DMS79 treated with DMSO at 0.1 percent for 48 hours (cell line): ENCODE results near the gene OPRM1.
"Not testable (repeated sequence)": the region's sequence is repeated elsewhere in the genome, so short reads cannot be mapped to it uniquely, and the experiment has no call there.

ENCODE experiments used
- DNase-seq: peaks from one replicate; lab custom pipeline; 2025; lab: John Stamatoyannopoulos, UW

The OPRM1 gene

DNA sequence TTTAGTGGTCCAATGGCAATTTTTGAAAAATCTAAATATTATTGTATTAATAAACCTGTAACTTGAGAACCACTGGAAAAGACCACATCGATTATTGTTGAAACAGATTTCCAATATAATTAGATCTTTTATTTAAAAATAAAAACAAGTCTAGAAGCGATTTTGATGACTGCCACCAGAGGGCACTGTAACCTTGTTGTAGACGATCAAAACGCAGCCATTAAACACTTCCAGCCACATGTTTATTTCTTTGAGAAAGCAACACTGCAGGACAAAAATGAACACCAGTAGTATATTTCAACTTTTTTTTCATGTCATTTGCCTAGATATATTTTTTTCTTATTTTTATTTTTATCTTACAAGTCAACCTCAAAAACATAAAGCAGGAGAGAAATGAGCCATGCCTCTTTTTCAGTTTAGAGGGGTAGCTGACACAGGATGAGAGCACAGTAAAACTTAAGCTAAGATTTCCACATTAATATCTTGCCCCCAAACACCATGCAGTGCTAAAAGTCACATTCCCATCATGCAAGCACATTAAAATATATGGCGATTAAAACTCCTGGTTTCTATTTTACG, 115.4 kb downstream of the OPRM1 start:
- DNase-seq = peak; percentile 61

DNA sequence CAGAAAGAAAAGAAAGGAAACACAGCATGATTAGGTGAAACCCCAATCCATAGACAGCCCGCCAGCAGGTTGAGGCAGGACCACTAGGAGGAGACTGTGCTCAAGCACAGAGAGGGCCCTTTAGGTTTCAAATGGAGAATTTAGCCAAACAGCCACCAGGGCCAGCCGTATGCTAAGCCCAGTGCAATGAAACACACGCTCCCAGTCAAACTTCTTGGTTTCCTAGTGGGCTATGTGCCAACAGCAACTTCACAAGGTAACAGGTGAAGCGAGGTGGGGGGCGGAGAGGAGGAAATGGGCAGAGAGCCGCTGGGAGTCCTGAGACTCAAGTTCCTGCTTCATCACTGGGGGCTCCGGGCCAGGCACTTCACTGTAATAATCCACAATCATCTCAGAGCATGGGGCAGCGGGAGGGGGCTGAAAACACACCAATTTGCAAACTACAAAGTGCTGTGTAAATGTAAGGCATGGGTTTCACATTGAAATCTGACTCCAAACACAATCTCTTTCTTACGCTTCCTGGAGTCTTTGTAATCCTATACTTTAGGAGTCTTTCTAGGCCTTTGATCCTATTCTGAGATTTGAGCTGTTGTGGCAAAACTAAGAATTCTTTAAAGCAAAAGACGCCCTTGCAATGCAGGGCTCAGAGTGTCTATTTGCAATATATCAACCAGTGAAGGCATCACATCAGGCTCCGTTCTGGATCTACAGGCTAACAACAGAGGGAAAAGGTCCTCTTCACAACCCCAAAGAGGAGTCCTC, 117.3 kb downstream of the OPRM1 start:
- DNase-seq = peak; percentile 60

DNA sequence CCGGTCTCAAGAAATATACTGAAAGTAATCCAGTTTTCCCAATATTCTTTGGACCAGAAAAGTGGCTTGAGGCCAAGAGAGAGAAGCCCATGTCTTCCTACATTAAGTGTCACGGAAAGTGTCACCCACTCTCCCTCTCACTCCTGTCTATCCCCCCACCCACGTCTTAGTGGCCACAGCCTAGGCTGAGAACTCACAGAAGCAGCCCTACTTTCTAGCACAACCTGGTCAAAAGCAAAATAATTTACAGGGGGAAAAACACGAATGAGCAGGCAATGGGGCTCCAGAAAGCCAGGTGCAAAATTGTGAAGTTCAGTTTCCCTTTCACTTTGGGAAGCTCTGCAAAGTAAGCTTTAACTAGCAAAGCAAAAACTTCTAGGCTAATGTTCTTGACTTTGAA, 118.0 kb downstream of the OPRM1 start:
- no peak for DNase-seq

DNA sequence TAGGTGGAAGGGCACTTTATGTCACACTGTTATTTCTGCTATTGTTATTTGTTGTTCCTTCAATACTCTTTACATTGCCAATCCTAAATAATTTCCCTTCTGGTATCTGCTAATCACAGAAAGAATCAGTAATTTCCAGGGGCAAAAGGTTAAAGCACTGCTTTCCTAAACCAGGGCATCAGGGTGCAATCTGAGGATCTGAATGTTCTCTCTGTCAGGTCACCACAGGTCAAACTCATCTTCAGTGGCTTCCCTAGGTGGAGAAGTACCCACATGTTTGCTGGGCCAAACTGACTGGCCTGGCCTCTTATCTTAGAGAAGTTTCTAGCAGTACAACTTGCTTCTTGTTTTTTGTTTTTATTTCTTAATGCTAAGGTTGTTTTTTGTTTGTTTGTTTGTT, 118.7 kb downstream of the OPRM1 start:
- DNase-seq = no peak

DNA sequence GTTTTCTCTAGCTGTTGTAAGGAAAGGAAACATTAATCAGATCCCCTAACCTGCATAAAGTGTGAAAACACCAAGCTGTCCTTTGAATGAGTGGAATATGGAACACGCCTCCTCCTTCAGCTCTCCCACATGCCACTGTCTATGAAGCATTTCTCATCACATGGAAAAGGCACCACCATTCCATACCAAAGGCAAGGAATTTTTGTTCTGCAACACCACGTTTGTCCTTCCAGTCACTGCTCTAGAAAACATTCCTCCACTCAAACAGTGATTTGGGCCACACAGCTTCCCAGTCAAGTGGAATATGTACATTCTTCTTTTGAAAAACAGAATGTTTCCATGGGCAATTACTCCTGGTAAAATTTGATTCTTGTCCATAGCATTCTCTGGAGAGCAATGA, 120.1 kb downstream of the OPRM1 start:
- DNase-seq = no peak

DNA sequence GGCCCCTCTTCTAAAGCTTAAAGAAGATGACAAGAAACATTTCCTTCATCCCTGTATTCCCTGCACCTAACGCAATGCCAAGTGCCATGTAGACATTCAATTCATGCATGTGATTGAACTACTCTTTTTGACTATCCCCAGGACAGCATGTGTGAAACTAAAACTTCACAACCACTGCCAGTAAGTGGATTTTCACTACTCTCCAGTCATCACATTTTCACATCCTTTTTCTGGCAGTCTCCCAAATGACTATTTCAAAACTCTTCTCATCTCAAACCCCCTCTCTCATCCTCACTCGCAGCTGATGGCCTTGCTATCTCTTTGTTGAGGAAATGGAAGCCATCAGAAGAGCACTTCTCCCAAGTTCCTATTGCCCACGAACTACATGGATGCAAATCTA, 122.6 kb downstream of the OPRM1 start:
- no peak for DNase-seq

DNA sequence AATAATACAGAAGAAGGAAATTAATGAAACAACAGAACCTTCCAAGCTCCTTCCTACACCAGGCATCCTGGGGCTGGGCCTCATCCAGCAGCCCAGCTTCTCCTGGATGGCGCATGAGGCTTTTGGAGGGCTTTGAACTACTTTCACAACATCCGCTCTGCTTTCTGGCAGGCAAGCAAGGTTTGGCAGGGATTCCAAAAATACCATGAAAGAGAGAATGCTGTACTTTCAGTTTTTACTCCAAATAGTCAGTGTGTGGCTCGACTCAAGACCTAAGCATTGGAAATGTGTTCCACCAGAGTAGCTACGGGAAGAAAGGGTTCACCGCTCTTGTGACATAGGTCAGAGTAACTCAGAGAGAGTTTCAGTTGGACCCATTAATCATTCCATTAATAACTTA, 125.4 kb downstream of the OPRM1 start:
- no peak for DNase-seq

DNA sequence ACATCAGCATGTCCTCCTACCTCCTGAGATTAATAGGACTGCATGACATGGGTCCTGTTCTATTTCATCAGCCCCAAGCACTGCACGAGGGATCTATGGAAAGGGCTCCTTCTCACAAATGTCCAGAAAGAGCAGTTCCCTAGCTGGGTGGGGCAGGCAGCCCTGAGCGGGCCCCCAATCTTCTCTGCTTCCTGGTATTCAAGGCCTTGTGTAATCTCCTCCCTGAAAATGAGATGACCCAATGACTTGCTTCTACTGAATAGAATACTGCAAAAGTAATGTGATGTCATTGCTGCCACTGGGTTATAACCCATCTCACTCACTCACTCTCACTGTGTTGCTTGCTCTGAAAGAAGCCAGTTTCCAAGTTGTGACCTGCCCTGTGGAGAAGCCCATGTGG, 126.4 kb downstream of the OPRM1 start:
- DNase-seq = no peak

DNA sequence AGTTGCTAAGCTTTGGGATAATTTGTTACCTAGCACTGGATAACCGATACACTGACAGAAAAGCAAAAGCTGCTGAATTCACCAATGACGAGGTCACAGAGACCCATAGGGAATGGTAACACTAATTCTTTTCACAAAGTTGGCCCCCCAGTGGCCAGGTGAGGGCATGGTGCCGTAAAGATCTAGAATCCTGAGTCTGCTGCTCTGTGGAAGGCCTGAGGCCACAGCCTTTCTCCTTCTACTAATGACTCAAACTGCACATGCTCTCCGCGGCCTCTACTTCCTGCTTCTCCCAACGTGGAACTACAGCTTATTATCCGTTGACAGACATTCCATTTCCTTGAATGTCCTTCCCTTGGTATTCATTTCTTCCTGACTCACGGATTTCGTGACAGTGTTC, 127.1 kb downstream of the OPRM1 start:
- DNase-seq = no peak

DNA sequence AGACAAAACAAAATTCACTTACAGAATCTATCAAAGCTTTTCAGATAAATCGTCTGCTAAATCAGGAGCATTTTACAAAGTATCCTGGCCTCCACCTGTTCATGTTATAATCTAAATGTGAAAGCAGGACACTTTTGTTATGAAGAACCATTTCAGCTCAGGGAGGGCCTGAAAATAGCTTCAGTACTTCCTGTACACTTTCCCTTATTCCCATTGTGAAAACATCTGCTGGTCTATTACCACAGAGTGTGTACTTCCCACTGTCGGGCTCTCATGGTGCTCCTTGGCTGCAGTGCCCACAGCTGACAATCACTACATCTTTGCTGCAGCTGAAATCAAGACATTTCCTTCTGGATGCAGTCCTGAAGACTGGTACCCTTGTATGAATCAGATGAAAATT, 128.1 kb downstream of the OPRM1 start:
- no peak for DNase-seq

DNA sequence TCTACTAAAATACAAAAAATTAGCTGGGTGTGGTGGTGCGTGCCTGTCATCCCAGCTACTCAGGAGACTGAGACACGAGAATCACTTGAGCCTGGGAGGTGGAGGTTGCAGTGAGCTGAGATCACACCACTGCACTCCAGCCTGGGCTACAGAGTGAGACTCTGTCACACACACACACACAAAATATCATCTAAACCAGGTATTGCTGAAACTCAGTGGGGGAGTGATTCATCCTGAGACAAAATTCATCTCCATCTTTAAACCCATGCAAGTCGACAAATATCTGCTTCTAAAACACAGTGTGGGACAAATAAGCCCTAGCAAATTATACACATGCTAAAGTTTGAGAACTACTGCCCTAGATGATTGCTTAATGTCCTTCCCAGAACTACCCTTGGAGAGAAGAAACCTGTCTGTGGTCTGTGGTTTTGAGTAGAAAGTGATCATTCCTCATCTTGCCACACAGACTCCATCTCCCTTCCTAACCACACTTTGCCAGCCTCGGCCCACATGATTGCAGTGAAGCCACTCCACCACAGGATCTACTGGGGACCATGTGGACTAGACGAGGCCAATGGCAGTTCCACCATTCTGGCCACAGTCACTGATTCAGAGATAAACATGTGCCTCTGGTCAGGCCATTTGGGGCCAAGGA, 130.3 kb downstream of the OPRM1 start:
- no peak for DNase-seq

DNA sequence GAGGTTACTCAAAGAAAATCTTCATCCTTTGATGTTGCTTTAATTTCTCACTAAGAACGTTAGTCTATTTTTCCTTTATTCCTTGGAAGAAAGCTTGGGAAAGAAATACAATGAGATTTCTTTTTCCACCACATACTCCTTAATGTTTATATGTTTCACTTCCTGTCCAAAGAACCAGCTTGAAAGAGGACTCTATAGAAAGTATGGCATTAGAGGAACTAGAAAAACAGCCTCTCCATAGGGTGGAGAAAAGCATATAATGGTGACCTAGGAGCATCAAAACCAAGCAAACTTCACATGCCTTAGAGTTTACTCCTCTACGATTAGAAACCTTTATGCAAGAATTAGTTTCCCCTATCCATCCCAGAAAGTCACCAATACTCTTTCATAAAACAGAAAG, 131.1 kb downstream of the OPRM1 start:
- DNase-seq = no peak

DNA sequence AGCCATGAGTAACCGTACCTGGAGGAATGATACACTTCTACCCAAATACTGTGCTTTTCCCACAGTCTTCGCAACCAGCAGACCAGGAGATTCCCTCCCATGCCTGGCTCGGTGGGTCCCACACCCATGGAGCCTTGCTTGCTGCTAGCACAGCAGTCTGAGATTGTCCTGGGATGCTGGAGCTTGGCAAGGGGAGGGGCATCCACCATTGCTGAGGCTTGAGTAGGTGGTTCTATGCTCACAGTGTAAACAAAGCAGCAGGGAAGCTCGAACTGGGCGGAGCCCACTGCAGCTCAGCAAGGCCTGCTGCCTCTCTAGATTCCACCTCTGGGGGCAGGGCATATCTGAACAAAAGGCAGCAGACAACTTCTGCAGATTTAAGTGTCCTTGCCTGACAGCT, 133.4 kb downstream of the OPRM1 start:
- DNase-seq = not testable (repeated sequence)

DNA sequence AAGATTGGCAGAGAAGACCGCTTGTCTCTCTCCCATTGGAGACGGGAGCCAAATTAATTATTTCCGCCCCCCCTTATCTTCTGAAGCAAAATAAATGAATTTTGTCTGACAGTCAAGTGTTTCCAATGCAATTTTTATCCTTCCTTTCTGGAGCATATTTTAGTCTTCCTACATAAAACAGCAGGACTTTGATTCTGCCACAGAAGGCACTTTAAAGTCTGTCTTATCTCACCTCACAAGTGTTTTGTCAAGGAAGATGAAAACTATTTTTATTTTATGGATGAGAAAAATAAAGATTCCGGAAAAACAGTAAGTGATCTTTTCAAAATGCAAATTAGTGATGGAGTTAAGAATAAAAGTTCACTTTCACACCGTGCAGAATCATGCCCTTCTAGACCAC, 140.4 kb downstream of the OPRM1 start:
- no peak for DNase-seq

DNA sequence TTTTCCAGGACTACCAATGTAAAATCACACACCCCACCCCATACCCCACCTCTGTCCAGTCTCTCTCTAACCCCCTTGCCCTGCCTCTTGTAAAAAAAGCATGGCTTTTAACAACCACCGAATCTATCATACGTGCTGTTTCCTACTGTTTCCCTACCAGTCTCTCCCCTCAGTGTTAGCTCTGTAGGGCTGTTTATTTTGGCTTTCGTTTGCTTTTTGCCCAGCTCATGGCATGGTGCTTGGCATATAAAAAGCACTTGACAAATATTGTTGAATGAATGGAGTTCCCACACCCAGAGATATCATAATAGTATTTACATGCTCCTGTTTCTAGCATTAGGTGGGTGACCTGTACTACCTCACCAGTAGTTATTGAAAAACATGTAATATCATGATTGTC, 148.2 kb downstream of the OPRM1 start:
- DNase-seq = no peak

DNA sequence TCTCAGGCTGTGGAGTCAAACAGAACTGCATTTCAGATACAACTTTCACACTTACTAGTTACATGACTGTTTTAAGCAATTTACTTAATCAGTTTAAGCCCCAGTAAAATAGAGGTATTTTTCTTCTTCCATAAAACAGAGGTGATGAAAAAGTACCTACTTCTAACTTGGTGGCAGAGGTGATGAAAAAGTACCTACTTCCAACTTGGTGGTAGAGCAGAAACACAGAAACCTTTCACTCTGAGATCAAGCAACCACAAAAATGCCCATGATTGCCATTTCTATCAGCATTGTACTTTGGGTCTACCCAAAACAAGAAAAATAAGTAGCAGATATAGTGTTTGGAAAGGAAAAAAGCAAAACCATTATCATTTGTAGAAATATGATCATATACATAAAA, 148.7 kb downstream of the OPRM1 start:
- DNase-seq = no peak

DNA sequence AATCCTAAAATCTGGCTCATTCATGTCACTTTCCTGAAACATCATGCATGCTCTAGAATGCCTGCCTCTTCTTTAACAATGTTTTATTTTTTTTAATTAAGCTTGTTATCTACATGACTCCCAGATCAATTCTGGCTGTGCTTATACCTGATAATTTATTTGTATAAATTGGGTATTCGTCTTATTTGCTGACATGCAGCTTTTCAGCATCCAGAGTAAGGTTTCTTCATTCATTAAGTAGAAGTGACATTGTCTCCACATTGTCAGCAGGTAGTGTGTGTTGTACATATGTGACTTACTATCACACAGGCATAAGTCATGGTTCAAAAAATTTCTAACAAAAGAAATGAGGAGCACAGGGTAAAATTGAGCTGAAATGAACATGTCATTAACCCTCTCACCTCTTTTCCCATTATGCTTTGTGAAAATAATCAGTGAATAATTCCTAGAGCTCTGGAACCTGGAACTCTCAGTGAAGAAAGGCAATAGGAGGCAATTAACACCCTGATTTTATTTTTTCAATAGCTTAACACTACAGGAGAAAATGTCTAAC, 157.4 kb downstream of the OPRM1 start:
- no peak for DNase-seq

DNA sequence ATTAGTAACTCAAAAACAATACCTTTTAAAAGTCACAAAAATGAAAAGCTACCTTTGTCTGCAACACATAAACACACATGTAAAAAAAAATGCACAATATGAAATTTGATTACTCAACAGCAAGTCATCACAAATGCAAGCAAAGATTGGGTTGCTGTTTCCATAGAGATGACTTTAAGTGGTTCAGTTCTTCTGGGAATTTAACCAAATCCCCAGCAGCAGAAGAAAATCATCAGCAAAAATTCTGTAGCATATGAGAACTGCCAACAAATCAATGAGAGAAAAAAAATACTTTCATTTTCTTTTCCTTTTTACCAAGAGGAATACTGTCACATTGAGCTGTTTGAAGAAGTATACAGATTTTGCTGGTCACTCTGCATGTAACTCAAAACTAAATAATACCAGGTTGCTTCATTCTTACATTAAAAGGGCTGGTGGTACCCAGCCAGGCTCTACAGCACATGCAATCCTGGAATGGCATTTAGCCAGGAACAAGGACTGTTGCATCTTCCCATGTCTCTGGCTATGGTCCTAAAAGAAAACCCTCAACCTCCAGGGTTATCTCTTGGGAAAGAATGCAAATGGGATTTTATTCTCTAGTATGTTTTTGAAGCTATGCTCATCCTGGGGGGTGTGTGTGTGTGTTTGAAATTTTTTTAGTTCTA, 158.3 kb downstream of the OPRM1 start:
- DNase-seq = no peak

DNA sequence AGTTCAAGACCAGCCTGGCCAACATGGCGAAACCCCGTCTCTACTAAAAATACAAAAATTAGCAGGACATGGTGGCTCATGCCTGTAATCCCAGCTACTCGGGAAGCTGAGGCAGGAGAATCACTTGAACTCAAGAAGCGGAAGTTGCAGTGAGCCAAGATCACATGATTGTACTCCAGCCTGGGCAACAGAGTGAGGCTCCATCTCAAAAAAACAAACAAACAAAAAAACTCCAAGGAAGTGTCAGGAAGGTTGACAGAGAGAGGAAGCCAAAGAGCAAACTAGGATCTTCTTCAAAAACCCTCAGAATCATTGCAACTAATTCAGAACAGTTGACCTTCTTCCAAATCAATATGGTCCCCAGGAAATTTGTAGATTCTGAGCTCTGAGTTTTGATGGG, 162.6 kb downstream of the OPRM1 start:
- DNase-seq = not testable (repeated sequence)

DNA sequence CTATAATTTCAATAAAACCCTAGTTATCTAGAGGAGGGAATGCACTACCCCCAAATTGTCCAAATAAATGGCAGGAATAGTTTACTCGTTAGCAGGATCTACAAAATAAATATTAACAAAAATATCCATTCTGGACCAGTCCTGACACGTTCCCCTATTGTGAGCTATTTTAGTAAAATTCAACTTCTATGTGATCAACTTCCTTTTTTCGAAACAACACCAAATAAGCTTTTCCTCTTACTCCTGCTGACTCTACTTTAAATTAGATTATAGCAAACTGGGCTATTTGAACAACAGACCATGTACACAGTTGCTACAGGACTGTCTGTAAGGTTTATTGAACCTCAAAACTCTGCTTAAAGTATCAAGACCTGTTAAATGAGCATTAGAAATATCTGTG, 163.3 kb downstream of the OPRM1 start:
- DNase-seq = no peak

DNA sequence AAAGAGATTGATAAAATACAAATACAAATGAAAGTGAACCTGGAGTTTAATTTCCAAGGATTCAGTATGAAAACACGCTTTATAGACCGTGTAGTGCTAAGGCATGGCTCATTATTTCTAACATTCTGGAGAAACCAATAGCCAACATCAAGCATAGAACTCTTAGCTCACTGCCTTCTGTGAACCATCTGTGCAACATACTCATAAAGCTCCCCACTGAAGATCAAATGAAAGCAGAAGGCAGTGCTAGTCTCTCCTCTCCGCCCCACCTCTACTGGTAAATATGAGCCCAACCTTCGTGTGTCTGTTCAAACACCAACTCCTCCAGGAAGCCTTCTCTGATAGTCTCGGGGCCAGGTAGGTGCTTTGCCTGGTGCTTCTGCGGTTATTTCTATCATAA, 163.9 kb downstream of the OPRM1 start:
- DNase-seq = no peak

DNA sequence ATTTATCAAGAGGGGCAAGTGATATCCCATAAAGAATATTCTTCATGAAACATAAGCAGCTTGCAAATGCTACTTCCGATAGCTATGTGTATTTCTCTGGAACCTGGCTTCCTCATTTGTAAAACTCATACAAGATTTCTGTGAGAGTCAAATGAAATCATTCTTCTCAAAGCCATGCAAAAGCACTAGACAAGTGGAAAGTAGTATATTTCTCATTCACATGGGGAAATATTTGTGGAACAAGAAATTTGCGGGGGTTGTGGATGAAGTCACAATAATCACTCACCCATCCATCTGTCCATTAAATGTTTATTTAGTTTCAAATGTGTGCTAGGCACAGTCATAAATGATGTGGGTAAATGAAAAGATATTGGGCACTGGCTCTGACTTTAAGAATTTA, 167.1 kb downstream of the OPRM1 start:
- no peak for DNase-seq

DNA sequence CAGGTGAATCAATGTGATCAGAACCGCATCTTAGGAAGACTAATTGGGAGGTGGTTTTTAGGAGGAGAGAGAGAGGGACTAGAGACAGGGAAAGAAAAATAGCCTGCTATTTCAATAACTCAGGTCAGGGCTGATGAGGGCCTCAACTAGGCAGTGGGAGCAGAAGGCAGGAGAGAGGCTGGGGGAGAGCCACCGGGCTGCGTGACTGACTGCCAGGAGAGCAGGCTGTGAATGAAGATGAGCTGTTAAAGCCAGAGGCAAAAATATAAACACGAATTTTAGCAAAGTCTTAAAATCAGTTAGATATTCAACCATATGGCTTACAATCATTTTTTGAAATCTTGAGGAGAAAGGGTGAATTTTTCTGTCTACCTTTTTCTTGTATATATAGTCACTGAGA, 168.0 kb downstream of the OPRM1 start:
- no peak for DNase-seq
